Cardiac muscle cell (in vitro differentiated cells and primary cell): ENCODE data around the gene CUBN. TPM values are rescaled to one million over a fixed set of nuclear protein-coding genes. Genes with fewer than 3 reads are reported as not detected.

Source experiments
- DNase-seq, 2 donors: peaks; one replicate each; pipeline versions ENCODE4 v3.0.0 to v3.0.0-alpha.2; 2010 to 2017; ENCODE audit warnings: low read depth in 1 of 2, low spot score in 1 of 2
- H3K27ac ChIP-seq: fragments of 200-600 bp; sonication (generic); 2 replicates; pipeline ENCODE4 v1.5.1; 2016
- H3K27me3 ChIP-seq: fragments of 200-600 bp; sonication (generic); 2 replicates; pipeline ENCODE4 v1.6.0; 2016; ENCODE audit warnings: control low read depth
- H3K36me3 ChIP-seq: fragments of 200-600 bp; sonication (generic); 2 replicates; pipeline ENCODE4 v1.5.1; 2016; ENCODE audit warnings: control low read depth
- H3K4me1 ChIP-seq: fragments of 200-600 bp; sonication (generic); 2 replicates; pipeline ENCODE4 v1.8.1; 2017; ENCODE audit warnings: low read depth, mild to moderate bottlenecking, mixed run types
- H3K4me3 ChIP-seq: fragments of 200-600 bp; sonication (generic); 2 replicates; pipeline ENCODE4 v1.5.1; 2016; ENCODE audit warnings: mild to moderate bottlenecking
- H3K9me3 ChIP-seq: fragments of 200-600 bp; sonication (generic); 2 replicates; pipeline ENCODE4 v1.5.1; 2017; ENCODE audit warnings: low read depth, mild to moderate bottlenecking, control low read depth
- polyA plus RNA-seq: library from polyadenylated mRNA; unstranded; fragments of >200 nt; fragmentation: Nextera tagmentation; extraction: Ambion mirVana; gene quantifications from 2 replicates; pipeline ENCODE4 v1.2.1, GENCODE V29; 2016
- total RNA-seq: library from RNA; depleted of rRNA; stranded (reverse); fragments of >200 nt; gene quantifications from 2 replicates; pipeline ENCODE4 v1.2.3, GENCODE V29; 2016
- TF ChIP-seq, protein P1 (sequence below): IDR thresholded peaks from 2 replicates; pipeline ENCODE4 v1.5.1; 2012; ENCODE audit warnings: low read depth, mild to moderate bottlenecking, low read length

Gene CUBN
- total RNA-seq (1.7 and 2.7 TPM in 2 replicates), polyA plus RNA-seq (0.79 and 1.4 TPM in 2 replicates)

DNA sequence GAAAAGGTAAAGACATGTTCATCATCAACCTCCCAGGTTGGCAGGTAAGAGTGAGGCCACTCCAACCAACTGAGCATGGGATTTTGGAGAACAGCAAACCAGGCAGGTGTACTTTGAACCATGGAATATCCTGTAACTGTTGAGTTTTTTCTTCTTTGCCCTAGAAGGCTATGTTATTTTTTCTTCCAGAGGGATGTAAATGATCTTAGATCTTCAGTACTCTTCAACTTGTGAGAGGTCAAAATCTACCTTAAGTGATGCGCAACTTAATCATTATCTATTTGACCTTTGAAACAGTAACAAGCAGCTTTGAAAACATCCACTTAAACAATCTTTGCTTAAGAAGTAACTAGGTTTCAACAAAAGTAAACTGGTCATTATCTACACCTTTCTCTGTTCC is at the start of gene CUBN:
Gene CUBN (minus strand): TSS at position 71 of the 400 bp plus-strand sequence. CDS start 46 bp downstream, at position 25.
- DNase-seq: no peak
- no peaks in the 10 kb centered on the region for H3K27me3 ChIP-seq
- no peaks in the 10 kb centered on the region for H3K36me3 ChIP-seq
- H3K4me3 ChIP-seq: no peak within 1 kb of the TSS
- H3K9me3 ChIP-seq: no peaks in the 10 kb centered on the region
- TF ChIP-seq, protein P1, sequence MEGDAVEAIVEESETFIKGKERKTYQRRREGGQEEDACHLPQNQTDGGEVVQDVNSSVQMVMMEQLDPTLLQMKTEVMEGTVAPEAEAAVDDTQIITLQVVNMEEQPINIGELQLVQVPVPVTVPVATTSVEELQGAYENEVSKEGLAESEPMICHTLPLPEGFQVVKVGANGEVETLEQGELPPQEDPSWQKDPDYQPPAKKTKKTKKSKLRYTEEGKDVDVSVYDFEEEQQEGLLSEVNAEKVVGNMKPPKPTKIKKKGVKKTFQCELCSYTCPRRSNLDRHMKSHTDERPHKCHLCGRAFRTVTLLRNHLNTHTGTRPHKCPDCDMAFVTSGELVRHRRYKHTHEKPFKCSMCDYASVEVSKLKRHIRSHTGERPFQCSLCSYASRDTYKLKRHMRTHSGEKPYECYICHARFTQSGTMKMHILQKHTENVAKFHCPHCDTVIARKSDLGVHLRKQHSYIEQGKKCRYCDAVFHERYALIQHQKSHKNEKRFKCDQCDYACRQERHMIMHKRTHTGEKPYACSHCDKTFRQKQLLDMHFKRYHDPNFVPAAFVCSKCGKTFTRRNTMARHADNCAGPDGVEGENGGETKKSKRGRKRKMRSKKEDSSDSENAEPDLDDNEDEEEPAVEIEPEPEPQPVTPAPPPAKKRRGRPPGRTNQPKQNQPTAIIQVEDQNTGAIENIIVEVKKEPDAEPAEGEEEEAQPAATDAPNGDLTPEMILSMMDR: no peak
- no peak within 1 kb of the TSS for H3K27ac ChIP-seq
- no peaks in the 10 kb centered on the region for H3K4me1 ChIP-seq

DNA sequence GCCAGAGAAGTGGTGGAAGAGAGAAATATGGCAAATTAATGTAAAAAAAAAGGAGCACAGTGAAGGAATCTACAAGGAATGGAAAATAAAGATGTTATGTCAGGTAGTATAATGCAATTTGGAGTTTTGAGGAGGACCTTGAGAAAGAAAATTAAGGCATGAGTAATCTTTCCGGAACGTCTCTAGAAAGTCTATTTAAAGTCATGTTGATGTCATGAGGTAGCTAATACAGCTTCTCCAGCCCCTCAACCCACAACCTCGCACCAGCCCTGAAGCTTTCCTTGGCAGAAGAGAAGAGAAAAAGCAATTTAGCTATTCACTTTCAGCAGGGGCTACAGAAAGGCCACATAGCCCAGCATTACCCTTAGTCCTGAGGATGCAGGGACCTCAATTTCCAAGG is 49.4 kb upstream of the CUBN start:
- Histone ChIP-seq H3K4me3 (no peak overlapping the region), H3K9me3 (no peaks in the 10 kb centered on the region), H3K36me3 (no peaks in the 10 kb centered on the region), H3K27ac (no peak overlapping the region), H3K27me3 (no peaks in the 10 kb centered on the region), H3K4me1 (peaks cover 4% of the 10 kb centered on the region)
- DNase-seq: no peak
- TF ChIP-seq, protein P1: no peak

DNA sequence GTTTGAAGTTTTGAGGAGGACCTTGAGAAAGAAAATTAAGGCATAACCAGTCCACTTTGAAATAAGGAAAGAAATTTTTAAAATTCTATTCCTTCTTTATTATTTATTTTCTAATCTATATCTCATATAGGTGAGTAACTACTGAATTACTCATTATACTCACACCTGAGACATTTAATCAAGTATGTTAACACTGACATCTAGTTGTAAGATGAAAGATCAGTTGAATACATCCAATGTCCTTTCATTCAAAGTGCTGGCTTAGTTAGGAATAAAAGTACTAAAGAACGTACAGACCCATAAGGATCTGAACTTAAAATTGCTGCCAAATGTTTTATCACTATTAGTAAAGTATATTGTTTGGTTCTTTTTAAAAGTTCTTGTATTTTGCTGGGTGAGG is 48.4 kb upstream of the CUBN start:
- Histone ChIP-seq H3K4me3 (no peak overlapping the region), H3K27ac (no peak overlapping the region), H3K27me3 (no peaks in the 10 kb centered on the region), H3K4me1 (peaks cover 4% of the 10 kb centered on the region), H3K9me3 (no peaks in the 10 kb centered on the region), H3K36me3 (no peaks in the 10 kb centered on the region)
- TF ChIP-seq, protein P1: no peak
- DNase-seq: no peak

DNA sequence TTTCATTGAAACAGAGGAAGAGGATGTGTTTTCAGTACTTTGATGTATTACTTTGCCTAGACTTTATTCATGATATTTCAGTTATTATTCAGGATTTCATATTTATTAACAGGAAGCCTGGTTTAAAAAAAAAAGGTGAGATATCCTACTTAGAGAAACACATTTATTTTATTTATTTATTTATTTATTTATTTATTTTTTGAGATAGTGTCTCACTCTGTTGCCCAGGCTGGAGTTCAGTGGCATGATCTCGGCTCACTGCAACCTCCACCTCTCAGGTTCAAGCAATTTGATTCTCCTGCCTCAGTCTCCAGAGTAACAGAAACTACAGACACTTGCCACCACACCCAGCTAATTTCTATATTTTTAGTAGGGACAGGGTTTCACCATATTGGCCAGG is 47.4 kb upstream of the CUBN start:
- peaks cover 4% of the 10 kb centered on the region for H3K4me1 ChIP-seq
- DNase-seq: no peak
- no peaks in the 10 kb centered on the region for H3K9me3 ChIP-seq
- H3K27me3 ChIP-seq: no peaks in the 10 kb centered on the region
- no peaks in the 10 kb centered on the region for H3K36me3 ChIP-seq
- no peak overlapping the region for H3K4me3 ChIP-seq
- TF ChIP-seq, protein P1: no peak
- H3K27ac ChIP-seq: no peak overlapping the region

DNA sequence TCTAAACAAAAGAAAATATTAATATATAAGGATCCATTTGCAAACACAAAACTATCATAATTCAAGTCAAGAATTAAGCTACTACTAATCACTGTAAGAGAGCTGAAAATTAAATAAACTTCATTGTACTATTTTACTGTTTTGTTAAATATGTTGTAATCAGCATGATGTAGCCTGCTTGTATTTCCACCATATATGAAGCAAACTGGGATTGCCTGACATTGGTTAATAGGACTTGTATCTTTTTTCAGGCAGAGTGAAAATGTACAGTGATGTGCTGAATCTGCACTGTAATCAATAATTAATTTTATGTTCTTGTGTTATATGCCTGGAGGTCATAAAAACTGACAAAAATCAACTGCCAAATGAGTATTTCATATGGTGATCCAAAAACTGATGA is 46.5 kb upstream of the CUBN start:
- Histone ChIP-seq H3K36me3 (no peaks in the 10 kb centered on the region), H3K27ac (no peak overlapping the region), H3K27me3 (no peaks in the 10 kb centered on the region), H3K9me3 (no peaks in the 10 kb centered on the region), H3K4me1 (peaks cover 8% of the 10 kb centered on the region), H3K4me3 (no peak overlapping the region)
- DNase-seq: no peak
- TF ChIP-seq, protein P1: no peak

DNA sequence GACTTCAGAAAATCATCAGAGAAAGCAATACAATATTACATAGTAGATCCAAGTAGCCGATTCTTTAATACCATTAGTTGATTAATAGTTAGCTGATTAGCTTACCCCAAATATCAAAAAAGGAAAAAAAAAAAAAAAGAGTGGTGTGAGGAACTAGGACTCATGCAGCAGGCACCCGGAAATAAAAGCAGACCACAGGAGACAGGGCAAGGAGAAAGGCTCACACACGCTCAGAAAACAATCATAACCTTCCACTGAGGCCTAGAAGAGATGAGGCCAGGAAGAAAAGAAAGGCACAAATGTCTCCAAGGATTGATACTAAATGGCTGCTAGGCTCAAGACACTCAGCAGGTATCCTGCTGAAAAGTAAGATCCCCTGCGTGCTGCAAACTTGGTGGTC is 45.9 kb upstream of the CUBN start:
- TF ChIP-seq, protein P1: no peak
- Histone ChIP-seq H3K27ac (no peak overlapping the region), H3K27me3 (no peaks in the 10 kb centered on the region), H3K9me3 (no peaks in the 10 kb centered on the region), H3K36me3 (no peaks in the 10 kb centered on the region), H3K4me3 (no peak overlapping the region), H3K4me1 (peaks cover 14% of the 10 kb centered on the region)
- DNase-seq: peak in 1 of 2 donors; percentile 41
